ENCODE data around the gene TULP4. TPM values are rescaled to one million over a fixed set of nuclear protein-coding genes. Genes with fewer than 3 reads are reported as not detected.

The TULP4 gene
- total RNA-seq, 1 donor from 2014 or later = 104 TPM

- peaks cover 15% of the 10 kb centered on the region for H3K4me1 ChIP-seq
- no peaks in the 10 kb centered on the region for H3K9me3 ChIP-seq
- H3K27ac ChIP-seq = no peak overlapping the region
- ATAC-seq = peak in 1 of 2 donors; percentile 23
- TF ChIP-seq CTCF (IDR thresholded peaks at IDR 0.05) = no peak
- intact Hi-C loops (cut with DNase I) = no loop called here
- no peaks in the 10 kb centered on the region for H3K27me3 ChIP-seq (ENCODE audit: low read depth)
- H3K4me3 ChIP-seq = no peak overlapping the region
- H3K36me3 ChIP-seq = no peaks in the 10 kb centered on the region
- no peak for DNase-seq
These were observed 45.4 kb downstream of the TULP4 start for GRCh38 chr6:158357570-158358216.

GRCh38 chr6:158358450-158359077 lies 46.3 kb downstream of the TULP4 start:
- DNase-seq (no peak), ATAC-seq (peak; percentile 42 to 49)
- intact Hi-C loops (cut with DNase I) = no loop called here
- no peak overlapping the region for H3K4me3 ChIP-seq
- peaks cover 15% of the 10 kb centered on the region for H3K4me1 ChIP-seq
- no peak for TF ChIP-seq CTCF (IDR thresholded peaks at IDR 0.05)
- H3K9me3 ChIP-seq = no peaks in the 10 kb centered on the region
- H3K27ac ChIP-seq = no peak overlapping the region
- H3K36me3 ChIP-seq = no peaks in the 10 kb centered on the region
- H3K27me3 ChIP-seq (ENCODE audit: low read depth) = no peaks in the 10 kb centered on the region

- DNase-seq (no peak), ATAC-seq (no peak)
- Histone ChIP-seq H3K4me1 (peaks cover 15% of the 10 kb centered on the region), H3K27me3 (ENCODE audit: low read depth) (no peaks in the 10 kb centered on the region), H3K9me3 (no peaks in the 10 kb centered on the region), H3K4me3 (no peak overlapping the region), H3K36me3 (no peaks in the 10 kb centered on the region), H3K27ac (no peak overlapping the region)
- no peak for TF ChIP-seq CTCF (IDR thresholded peaks at IDR 0.05)
- intact Hi-C loops (cut with DNase I) = no loop called here
These were observed 48.8 kb downstream of the TULP4 start for GRCh38 chr6:158361068-158361467.

- intact Hi-C loops (cut with DNase I) = no loop called here
- TF ChIP-seq CTCF (IDR thresholded peaks at IDR 0.05) = no peak
- ATAC-seq = peak in 1 of 2 donors; percentile 21
These were observed 49.9 kb downstream of the TULP4 start for GRCh38 chr6:158361961-158362669.

GRCh38 chr6:158366363-158366762 lies 54.1 kb downstream of the TULP4 start:
- Histone ChIP-seq H3K27me3 (ENCODE audit: low read depth) (no peaks in the 10 kb centered on the region), H3K4me3 (no peak overlapping the region), H3K36me3 (no peaks in the 10 kb centered on the region), H3K27ac (no peak overlapping the region), H3K4me1 (peaks cover 4% of the 10 kb centered on the region), H3K9me3 (no peaks in the 10 kb centered on the region)
- no peak for TF ChIP-seq CTCF (IDR thresholded peaks at IDR 0.05)
- ATAC-seq (no peak), DNase-seq (no peak)
- intact Hi-C loops (cut with DNase I) = no loop called here

More at GRCh38 chr6:158361961-158362669, 49.9 kb downstream of the TULP4 start:
- Histone ChIP-seq H3K27me3 (ENCODE audit: low read depth) (no peaks in the 10 kb centered on the region), H3K36me3 (no peaks in the 10 kb centered on the region), H3K27ac (no peak overlapping the region), H3K9me3 (no peaks in the 10 kb centered on the region), H3K4me1 (peaks cover 15% of the 10 kb centered on the region), H3K4me3 (no peak overlapping the region)
- DNase-seq = no peak
